Osteocyte (in vitro differentiated cells): Measurements from ENCODE around the gene DDX49. TPM values are rescaled to one million over a fixed set of nuclear protein-coding genes. Genes with fewer than 3 reads are reported as not detected.

Experiments
- DNase-seq: peaks from one replicate; pipeline ENCODE4 v3.0.0; 2021; ENCODE audit warnings: mixed read lengths; ENCODE audit not compliant: unreplicated experiment; ENCODE audit errors: extremely low spot score
- H3K27ac Mint-ChIP-seq: one replicate; pipeline ENCODE4 v1.8.0; 2021; ENCODE audit warnings: mild to moderate bottlenecking, mixed read lengths; ENCODE audit not compliant: unreplicated experiment
- H3K27me3 Mint-ChIP-seq: one replicate; pipeline ENCODE4 v1.8.0; 2021; ENCODE audit warnings: mixed read lengths; ENCODE audit not compliant: unreplicated experiment
- H3K36me3 Mint-ChIP-seq: one replicate; pipeline ENCODE4 v1.8.0; 2021; ENCODE audit warnings: mixed read lengths; ENCODE audit not compliant: unreplicated experiment
- H3K4me1 Mint-ChIP-seq: one replicate; pipeline ENCODE4 v1.8.0; 2021; ENCODE audit warnings: mixed read lengths; ENCODE audit not compliant: unreplicated experiment
- H3K4me3 Mint-ChIP-seq: one replicate; pipeline ENCODE4 v1.8.0; 2021; ENCODE audit warnings: mild to moderate bottlenecking, moderate library complexity, mixed read lengths; ENCODE audit not compliant: unreplicated experiment
- H3K9me3 Mint-ChIP-seq: one replicate; pipeline ENCODE4 v1.8.0; 2021; ENCODE audit warnings: mixed read lengths; ENCODE audit not compliant: unreplicated experiment
- total RNA-seq: library from RNA; stranded (reverse); gene quantifications from 2 replicates; pipeline ENCODE4 v1.2.1, GENCODE V29; 2021
- TF ChIP-seq, protein P1 (sequence below): fragments of 200-600 bp; sonication (generic); IDR thresholded peaks from 2 replicates; pipeline ENCODE4 v1.5.0; 2021; ENCODE audit warnings: antibody characterized with exemption, mild to moderate bottlenecking, moderate library complexity

DDX49 gene
- total RNA-seq, 1 donor from 2014 or later: 59.7 TPM

DNA sequence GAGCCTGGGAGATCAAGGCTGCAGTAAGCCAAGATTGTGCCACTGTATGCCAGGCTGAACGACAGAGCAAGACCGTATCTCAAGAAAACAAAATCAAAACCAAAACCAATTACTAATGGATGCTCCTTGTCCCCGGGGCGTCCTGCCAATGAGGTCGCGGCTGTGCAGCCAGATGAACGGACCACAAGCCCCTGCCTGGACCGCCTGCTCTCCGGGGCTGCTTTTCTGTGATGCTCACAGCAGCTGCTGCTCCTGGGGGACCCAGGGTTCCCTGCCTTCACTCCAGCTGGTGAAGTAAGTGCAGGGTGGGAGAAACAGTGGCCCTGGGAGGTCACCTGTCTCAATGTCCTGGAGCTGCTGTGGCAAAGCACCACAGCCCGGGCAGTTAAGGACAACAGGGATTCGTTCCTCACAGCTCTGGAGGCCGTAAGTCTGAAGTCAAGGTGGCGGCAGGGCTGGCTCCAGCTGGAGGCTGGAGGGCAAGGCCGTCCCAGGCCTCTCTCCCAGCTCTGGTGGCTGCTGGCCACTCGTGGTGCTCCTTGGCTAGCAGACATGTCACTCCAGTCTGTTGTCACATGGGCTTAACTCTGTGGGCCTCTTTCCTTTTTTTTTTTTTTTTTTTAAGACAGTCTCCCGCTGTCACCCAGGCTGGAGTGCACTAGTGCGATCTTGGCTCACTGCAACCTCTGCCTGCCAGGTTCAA is 10.4 kb upstream of the DDX49 start:
- H3K36me3 Mint-ChIP-seq: peaks cover 14% of the 10 kb centered on the region
- H3K9me3 Mint-ChIP-seq: no peaks in the 10 kb centered on the region
- H3K4me1 Mint-ChIP-seq: no peaks in the 10 kb centered on the region
- TF ChIP-seq, protein P1, sequence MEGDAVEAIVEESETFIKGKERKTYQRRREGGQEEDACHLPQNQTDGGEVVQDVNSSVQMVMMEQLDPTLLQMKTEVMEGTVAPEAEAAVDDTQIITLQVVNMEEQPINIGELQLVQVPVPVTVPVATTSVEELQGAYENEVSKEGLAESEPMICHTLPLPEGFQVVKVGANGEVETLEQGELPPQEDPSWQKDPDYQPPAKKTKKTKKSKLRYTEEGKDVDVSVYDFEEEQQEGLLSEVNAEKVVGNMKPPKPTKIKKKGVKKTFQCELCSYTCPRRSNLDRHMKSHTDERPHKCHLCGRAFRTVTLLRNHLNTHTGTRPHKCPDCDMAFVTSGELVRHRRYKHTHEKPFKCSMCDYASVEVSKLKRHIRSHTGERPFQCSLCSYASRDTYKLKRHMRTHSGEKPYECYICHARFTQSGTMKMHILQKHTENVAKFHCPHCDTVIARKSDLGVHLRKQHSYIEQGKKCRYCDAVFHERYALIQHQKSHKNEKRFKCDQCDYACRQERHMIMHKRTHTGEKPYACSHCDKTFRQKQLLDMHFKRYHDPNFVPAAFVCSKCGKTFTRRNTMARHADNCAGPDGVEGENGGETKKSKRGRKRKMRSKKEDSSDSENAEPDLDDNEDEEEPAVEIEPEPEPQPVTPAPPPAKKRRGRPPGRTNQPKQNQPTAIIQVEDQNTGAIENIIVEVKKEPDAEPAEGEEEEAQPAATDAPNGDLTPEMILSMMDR: no peak
- no peak overlapping the region for H3K27ac Mint-ChIP-seq
- no peak for DNase-seq
- H3K27me3 Mint-ChIP-seq: no peaks in the 10 kb centered on the region
- no peak overlapping the region for H3K4me3 Mint-ChIP-seq

DNA sequence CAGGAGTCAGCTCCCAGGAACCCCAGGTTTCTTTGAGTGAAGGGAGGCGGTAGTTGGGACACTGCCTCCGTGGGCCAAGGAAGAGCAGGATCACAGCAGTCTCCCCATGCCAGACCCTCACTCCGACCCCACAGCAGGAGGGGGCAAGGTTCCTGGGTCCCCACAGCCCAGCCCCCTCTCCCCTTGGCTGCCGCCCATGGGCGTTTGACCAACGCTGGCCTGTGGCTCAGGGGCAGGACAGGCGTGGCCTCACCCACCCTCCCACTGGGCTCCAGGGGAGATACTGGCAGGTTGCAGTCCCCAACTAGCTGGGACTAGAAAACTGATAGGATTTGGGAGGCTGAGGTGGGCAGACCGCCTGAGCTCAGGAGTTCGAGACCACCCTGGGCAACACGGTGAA is 9.5 kb upstream of the DDX49 start:
- Mint-ChIP-seq H3K27me3 (no peaks in the 10 kb centered on the region), H3K9me3 (no peaks in the 10 kb centered on the region), H3K4me3 (no peak overlapping the region), H3K4me1 (no peaks in the 10 kb centered on the region), H3K27ac (no peak overlapping the region), H3K36me3 (peaks cover 12% of the 10 kb centered on the region)
- TF ChIP-seq, protein P1: no peak
- DNase-seq: no peak

DNA sequence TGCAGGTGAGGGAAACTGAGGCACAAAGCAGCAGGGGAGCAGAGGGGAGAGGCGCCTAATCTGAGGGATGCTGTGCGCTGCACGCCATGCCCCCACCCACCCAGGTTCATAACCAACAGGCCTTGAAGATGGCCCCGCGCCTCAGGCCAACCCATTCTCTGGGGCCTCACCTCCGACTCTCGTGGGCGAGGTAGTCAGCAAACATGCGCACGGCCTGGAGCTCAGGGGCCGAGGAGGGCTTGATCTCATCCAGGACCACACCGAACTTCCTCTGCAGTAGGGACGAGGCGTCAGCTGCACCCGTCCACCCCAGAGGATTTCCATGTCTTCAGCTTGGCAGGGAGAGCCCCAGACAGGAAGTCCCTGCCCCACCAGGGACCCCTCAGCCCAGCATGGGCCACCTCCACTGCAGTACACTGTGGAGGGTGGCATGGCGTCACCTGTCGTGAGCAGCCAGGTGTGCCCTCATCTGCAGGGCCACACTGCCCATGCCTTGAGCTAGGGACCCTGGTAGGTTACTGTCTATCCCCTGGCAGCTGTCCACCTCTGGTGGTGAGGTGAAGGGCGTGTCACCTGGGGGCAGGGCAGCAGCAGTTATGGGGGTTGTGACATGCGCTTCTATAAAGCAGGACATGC is 8.6 kb upstream of the DDX49 start:
- H3K27me3 Mint-ChIP-seq: no peaks in the 10 kb centered on the region
- TF ChIP-seq, protein P1: no peak
- H3K4me1 Mint-ChIP-seq: peaks cover 2% of the 10 kb centered on the region
- DNase-seq: no peak
- no peak overlapping the region for H3K27ac Mint-ChIP-seq
- no peaks in the 10 kb centered on the region for H3K9me3 Mint-ChIP-seq
- H3K36me3 Mint-ChIP-seq: peaks cover 10% of the 10 kb centered on the region
- H3K4me3 Mint-ChIP-seq: no peak overlapping the region

DNA sequence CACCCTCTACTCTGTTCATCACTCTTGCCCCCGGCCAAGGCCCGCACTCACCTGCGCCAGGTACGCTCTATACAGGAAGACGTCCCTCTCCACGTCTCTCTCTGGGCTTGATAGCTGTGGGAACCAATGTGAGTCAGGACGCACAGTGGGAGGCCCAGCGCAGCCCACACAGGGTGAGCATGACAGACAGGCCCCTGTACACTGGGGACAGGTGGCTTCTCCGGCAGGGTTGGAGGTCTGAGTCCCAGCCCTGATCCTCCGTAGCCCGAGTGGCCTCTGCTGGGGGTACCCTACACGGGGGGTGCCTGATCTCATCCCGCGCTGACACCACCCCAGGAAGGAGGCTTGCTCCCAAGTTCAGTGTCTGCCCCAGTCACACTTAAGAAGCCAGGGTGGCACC is 6.6 kb upstream of the DDX49 start:
- H3K27ac Mint-ChIP-seq: no peak overlapping the region
- DNase-seq: no peak
- TF ChIP-seq, protein P1: no peak
- peaks cover 10% of the 10 kb centered on the region for H3K36me3 Mint-ChIP-seq
- H3K9me3 Mint-ChIP-seq: no peaks in the 10 kb centered on the region
- H3K4me1 Mint-ChIP-seq: peaks cover 8% of the 10 kb centered on the region
- no peak overlapping the region for H3K4me3 Mint-ChIP-seq
- H3K27me3 Mint-ChIP-seq: no peaks in the 10 kb centered on the region

DNA sequence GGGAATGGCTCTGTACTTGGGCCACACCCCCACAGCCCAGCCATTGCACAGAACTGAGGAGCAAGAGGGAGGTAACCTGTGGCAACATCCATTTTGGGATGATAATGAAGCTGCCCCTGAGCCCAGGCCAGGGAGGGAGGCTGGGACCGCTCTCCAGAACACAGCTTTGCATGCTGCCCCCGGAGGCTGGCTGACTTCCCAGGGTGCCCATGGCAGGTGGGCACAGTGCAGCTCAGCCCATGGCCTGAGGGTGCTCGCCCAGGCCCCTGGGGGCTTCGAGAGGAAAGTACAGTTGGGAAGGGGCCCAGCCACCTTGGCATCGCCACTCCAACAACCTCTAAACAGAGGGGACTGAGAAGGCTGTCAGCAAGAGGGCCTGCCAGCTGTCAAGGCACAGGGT is 6.0 kb upstream of the DDX49 start:
- Mint-ChIP-seq H3K36me3 (peaks cover 10% of the 10 kb centered on the region), H3K9me3 (no peaks in the 10 kb centered on the region), H3K27ac (no peak overlapping the region), H3K27me3 (no peaks in the 10 kb centered on the region), H3K4me3 (no peak overlapping the region), H3K4me1 (peaks cover 14% of the 10 kb centered on the region)
- TF ChIP-seq, protein P1: no peak
- DNase-seq: no peak
